Heart left ventricle (tissue), 16 donors: ENCODE data around the gene CD24. TPM values are rescaled to one million over a fixed set of nuclear protein-coding genes. Genes with fewer than 3 reads are reported as not detected.
A peak's percentile ranks its signal among the peaks of the same experiment; 100 is the strongest.
"Not testable (repeated sequence)": the region's sequence is repeated elsewhere in the genome, so short reads cannot be mapped to it uniquely, and the experiment has no call there.

Experiments
- ATAC-seq, 4 donors: fragments of 200-7000 bp; cut with Tn5 transposase; one replicate each; pipeline ENCODE4 v1.9.1; 2020 to 2022; ENCODE audit warnings: moderate library complexity in 4 of 4, mild to moderate bottlenecking in 3 of 4, moderate number of reproducible peaks in 1 of 4
- DNase-seq, 5 donors: peaks; one replicate each; pipeline ENCODE4 v3.0.0-alpha.2; 2020
- H3K27ac ChIP-seq, 12 donors: fragments of 200-600 bp; sonication (generic) in 4 of 12; one replicate each; pipeline versions ENCODE4 v1.5.0 to v1.8.0; 2016 to 2022; ENCODE audit warnings: mild to moderate bottlenecking in 2 of 12
- H3K27me3 ChIP-seq, 9 donors: fragments of 200-600 bp; sonication (generic) in 2 of 9; one replicate each; pipeline versions ENCODE4 v1.5.1 to v1.8.0; 2016 to 2022; ENCODE audit warnings: mild to moderate bottlenecking in 3 of 9
- H3K36me3 ChIP-seq, 9 donors: fragments of 200-600 bp; sonication (generic) in 2 of 9; one replicate each; pipeline versions ENCODE4 v1.5.0 to v1.8.0; 2018 to 2022; ENCODE audit warnings: mild to moderate bottlenecking in 2 of 9
- H3K4me1 ChIP-seq, 12 donors: fragments of 200-600 bp; sonication (generic) in 4 of 12; one replicate each; pipeline versions ENCODE4 v1.5.0 to v1.8.0; 2016 to 2022; ENCODE audit warnings: mild to moderate bottlenecking in 3 of 12
- H3K4me3 ChIP-seq, 12 donors: fragments of 200-600 bp; sonication (generic) in 4 of 12; one replicate each; pipeline versions ENCODE4 v1.5.0 to v1.8.0; 2017 to 2022; ENCODE audit warnings: mild to moderate bottlenecking in 9 of 12, moderate library complexity in 4 of 12
- H3K9me3 ChIP-seq, 12 donors: fragments of 200-600 bp; sonication (generic) in 4 of 12; one replicate each; pipeline versions ENCODE4 v1.5.0 to v1.8.0; 2016 to 2022; ENCODE audit warnings: mild to moderate bottlenecking in 1 of 12
- POLR2A ChIP-seq, 2 donors: fragments of 450-650 bp; IDR thresholded peaks; one replicate each; pipeline ENCODE4 v1.6.1; 2017; ENCODE audit warnings: antibody characterized with exemption in 2 of 2, mild to moderate bottlenecking in 2 of 2, moderate library complexity in 2 of 2
- WGBS, 4 donors: extraction: QIAGEN DNeasy Blood & Tissue Kit in 2 of 4; methylation state at CpG; one replicate each; pipeline versions ENCODE4 v1.1.5 to v1.1.7; 2013 to 2018; 5-methylcytosine and 5-hydroxymethylcytosine counted together
- intact Hi-C, 10 donors: fragments of 100-400 bp; cut with DNase I; formaldehyde crosslinking; loops; one replicate each; pipeline versions ENCODE4 v1.11.1 to v1.14.2; 2022
- polyA plus RNA-seq, 2 donors: library from polyadenylated mRNA; stranded (reverse); fragments of 200-250 nt; gene quantifications; one replicate each; pipeline ENCODE4 v1.2.3, GENCODE V29; 2013
- total RNA-seq, 9 donors: library from RNA; depleted of rRNA in 2 of 9; stranded (reverse); fragments of >200 nt in 2 of 9; fragmentation: NEBNext Ultra II Directional in 3 of 9; extraction: Animal tissue kit (Norgen Biotek cat#: 25700) in 3 of 9; gene quantifications; one replicate each; pipeline versions ENCODE4 v1.1.0 to v1.2.4, GENCODE V29; 2016 to 2023
- TF ChIP-seq, protein P1 (sequence below), 12 donors: fragments of 200-600 bp; sonication (generic) in 4 of 12; IDR thresholded peaks; one replicate each; pipeline versions ENCODE4 v1.5.0 to v1.8.0; 2018 to 2022; ENCODE audit warnings: antibody characterized with exemption in 12 of 12, mild to moderate bottlenecking in 5 of 12
- donor health status: ischemic (EF 13 %, LVEDD 7.1; RV severe dilation, severe dysfunction).
- donor health status: healthy with polysubstance abuse.
- donor health status: DM: no; HTN: yes; CAD: no.
- donor health status: DM: no; HTN: no; CAD: no.
- donor health status: ischemic (EF 25% LVEDD 6.9; RV normal size, moderate dysfunction).
- donor health status: ischemic (EF 25% LVEDD 5.7; RV mildly dilated, moderate dysfunction).
- donor health status: healthy.
- donor health status: DM: yes; HTN: yes; CAD: no.
- donor health status: ischemic (EF 35%, LVEDD 5.7; RV mildly dilated, moderate dysfunction).
- donor health status: nonischemic (EF 11% LVEDD 7.7; RV severe dilation, severe dysfunction).
- donor health status: DM: yes; HTN: yes; CAD: no.
- donor health status: PGD.
- donor health status: ischemic (EF 29% LVEDD 5.4; RV normal size, mild dysfunction).
- donor health status: nonischemic (EF 23%, LVEDD 6.1; RV moderate dilation, normal function).

CD24 gene
- total and polyA plus RNA-seq, 11 donors: 0.16 to 2.8 (median 0.90) TPM; not detected in 3

DNA sequence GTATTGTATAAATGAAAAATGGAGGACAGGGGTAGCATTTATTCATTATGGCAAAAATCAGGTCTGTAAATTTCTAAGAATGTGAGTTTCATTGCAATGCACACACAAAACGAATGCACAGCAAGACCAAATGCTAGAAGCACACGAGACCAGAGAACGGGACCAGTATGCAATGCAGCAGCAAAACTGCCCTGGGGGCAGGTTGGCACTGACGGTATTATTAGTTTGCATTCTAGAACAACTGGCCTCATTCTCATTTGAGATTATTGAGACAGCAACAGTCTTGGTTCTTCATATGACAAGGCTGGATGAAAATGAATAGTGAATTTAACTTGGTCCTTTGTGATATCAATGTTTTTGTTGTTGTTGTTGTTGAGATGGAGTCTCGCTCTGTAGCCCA is 44.5 kb upstream of the CD24 start:
- Histone ChIP-seq H3K27ac (no peak overlapping the region), H3K9me3 (no peaks in the 10 kb centered on the region), H3K27me3 (no peaks in the 10 kb centered on the region), H3K4me1 (peaks cover 0 to 10% (median 3%) of the 10 kb centered on the region in 12 donors), H3K36me3 (no peaks in the 10 kb centered on the region), H3K4me3 (no peak overlapping the region)
- intact Hi-C loops: no loop called here
- DNase-seq (no peak), ATAC-seq (no peak)
- TF ChIP-seq POLR2A (IDR thresholded peaks at IDR 0.05): no peak
- TF ChIP-seq, protein P1, sequence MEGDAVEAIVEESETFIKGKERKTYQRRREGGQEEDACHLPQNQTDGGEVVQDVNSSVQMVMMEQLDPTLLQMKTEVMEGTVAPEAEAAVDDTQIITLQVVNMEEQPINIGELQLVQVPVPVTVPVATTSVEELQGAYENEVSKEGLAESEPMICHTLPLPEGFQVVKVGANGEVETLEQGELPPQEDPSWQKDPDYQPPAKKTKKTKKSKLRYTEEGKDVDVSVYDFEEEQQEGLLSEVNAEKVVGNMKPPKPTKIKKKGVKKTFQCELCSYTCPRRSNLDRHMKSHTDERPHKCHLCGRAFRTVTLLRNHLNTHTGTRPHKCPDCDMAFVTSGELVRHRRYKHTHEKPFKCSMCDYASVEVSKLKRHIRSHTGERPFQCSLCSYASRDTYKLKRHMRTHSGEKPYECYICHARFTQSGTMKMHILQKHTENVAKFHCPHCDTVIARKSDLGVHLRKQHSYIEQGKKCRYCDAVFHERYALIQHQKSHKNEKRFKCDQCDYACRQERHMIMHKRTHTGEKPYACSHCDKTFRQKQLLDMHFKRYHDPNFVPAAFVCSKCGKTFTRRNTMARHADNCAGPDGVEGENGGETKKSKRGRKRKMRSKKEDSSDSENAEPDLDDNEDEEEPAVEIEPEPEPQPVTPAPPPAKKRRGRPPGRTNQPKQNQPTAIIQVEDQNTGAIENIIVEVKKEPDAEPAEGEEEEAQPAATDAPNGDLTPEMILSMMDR (IDR thresholded peaks at IDR 0.05): no peak
- 93 to 97% (median 95%) methylated on average over 5 of the region's 5 CpGs for WGBS, 4 donors

DNA sequence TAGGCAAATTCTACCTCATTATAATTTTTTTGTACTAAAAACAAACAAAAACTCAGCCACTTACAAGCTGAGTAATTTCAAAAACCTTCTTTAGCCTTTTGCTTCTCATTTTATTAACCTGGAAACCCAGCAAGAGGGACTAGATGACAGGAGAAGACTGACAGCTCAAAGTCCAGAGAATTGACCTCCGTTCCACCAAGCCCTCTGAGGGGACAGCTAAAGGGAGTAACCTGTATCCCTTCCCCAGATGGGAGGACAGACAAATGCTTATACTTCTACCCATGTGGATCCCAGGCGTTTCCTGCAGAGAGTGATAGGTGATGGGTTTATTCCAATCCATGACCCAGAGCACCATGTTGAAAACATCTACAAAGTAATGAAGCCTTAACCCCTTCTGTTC is 35.0 kb upstream of the CD24 start:
- DNase-seq: no peak
- TF ChIP-seq POLR2A (IDR thresholded peaks at IDR 0.05): no peak
- TF ChIP-seq, protein P1 (IDR thresholded peaks at IDR 0.05): no peak
- no peaks in the 10 kb centered on the region for H3K9me3 ChIP-seq
- no peaks in the 10 kb centered on the region for H3K4me1 ChIP-seq
- no peaks in the 10 kb centered on the region for H3K36me3 ChIP-seq
- WGBS, 4 donors: 63 to 76% (median 69%) methylated on average over 2 of the region's 2 CpGs
- intact Hi-C loops: no loop called here
- peaks cover 0 to 4% (median 0%) of the 10 kb centered on the region in 9 donors for H3K27me3 ChIP-seq
- H3K4me3 ChIP-seq: no peak overlapping the region
- no peak for ATAC-seq
- H3K27ac ChIP-seq: no peak overlapping the region

DNA sequence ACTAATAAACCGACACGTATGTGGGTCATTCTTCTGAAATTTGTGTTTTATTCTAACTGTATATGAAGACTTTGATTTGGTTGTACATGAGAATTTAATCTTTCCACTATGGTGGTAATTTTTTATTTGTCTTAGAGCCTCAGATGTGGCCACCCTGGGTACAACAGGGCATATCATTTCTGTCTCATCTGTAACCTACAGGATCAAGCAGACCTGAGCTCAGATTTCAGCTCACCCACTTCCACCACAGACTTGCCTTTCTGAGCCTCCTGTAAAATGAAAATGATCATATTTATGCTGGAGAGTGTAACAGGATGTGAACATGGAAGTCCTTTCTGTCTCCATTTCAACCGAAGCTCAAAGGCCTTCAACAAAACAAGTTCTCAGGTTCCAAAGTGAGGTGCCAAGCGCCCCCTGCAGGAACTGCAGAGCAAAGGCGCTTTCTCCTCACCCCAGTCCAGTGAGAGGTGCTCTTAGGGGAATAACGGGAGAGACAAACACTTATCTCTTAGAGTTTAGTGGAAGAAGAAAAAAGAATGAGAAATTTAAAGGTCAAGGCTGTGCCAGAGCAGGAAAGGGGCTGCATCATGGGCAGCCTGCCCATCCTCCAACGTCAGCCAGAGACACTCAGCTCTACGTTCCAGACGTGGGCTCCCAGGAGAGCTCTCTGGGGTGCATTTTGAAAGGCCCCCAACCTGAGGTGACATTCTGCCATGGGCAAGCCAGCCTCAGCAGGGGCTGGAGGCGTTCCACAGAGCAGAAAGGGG is 23.0 kb upstream of the CD24 start:
- Histone ChIP-seq H3K27me3 (peaks cover 0 to 3% (median 0%) of the 10 kb centered on the region in 9 donors), H3K4me3 (no peak overlapping the region), H3K27ac (no peak overlapping the region), H3K4me1 (no peaks in the 10 kb centered on the region), H3K36me3 (no peaks in the 10 kb centered on the region), H3K9me3 (no peaks in the 10 kb centered on the region)
- WGBS, 4 donors: 33 to 44% (median 43%) methylated on average over 10 of the region's 10 CpGs
- ATAC-seq (no peak), DNase-seq (no peak)
- TF ChIP-seq, protein P1 (IDR thresholded peaks at IDR 0.05): peak in 11 of 12 donors; percentile 24 to 65 (median 52)
- TF ChIP-seq POLR2A (IDR thresholded peaks at IDR 0.05): no peak
- intact Hi-C loops: no loop called here

DNA sequence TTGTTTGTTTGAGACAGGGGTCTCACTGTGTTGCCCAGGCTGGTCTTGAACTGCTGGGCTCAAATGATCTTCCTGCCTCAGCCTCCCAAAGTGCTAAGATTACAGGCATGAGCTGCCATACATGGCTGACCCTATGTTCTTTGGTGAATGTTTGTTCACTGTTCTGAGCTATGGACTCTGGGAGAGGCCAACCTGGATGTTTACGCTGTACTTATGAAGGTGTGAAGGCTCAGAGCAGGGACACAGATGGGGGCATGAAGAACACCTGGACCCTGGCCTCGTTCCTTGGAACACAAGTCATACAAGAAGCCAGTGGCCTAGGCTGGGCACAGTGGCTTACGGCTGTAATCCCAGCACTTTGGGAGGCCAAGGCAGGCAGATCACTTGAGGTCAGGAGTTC is 21.1 kb upstream of the CD24 start:
- DNase-seq (no peak), ATAC-seq (no peak)
- TF ChIP-seq, protein P1 (IDR thresholded peaks at IDR 0.05): no peak
- no peak for TF ChIP-seq POLR2A (IDR thresholded peaks at IDR 0.05)
- Histone ChIP-seq H3K4me1 (no peaks in the 10 kb centered on the region), H3K4me3 (no peak overlapping the region), H3K27ac (no peak overlapping the region), H3K27me3 (peaks cover 0 to 3% (median 0%) of the 10 kb centered on the region in 9 donors), H3K36me3 (no peaks in the 10 kb centered on the region), H3K9me3 (no peaks in the 10 kb centered on the region)
- intact Hi-C loops: no loop called here
- WGBS, 4 donors: 91 to 97% (median 95%) methylated on average over 3 of the region's 3 CpGs

DNA sequence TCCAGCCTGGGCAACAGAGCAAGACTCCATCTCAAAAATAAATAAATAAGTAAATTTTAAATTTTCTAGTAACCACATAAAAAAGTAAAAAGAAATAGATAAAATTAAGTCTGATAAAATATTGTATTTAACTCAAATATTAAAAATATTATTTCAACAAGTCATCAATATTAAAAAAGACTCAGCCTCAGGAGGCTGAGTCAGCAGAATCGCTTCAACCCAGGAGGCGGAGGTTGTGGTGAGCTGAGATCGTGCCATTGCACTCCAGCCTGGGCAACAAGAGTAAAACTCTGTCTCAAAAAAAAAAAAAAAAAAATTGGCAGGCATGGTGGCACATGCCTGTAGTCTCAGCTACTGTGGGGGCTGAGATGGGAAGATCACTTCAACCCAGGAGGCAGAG is 15.2 kb upstream of the CD24 start:
- ATAC-seq, H3K4me3 ChIP-seq, H3K27ac ChIP-seq, DNase-seq, H3K9me3 ChIP-seq, H3K4me1 ChIP-seq, H3K36me3 ChIP-seq: not testable (repeated sequence)
- WGBS, 4 donors: 57 to 89% (median 79%) methylated on average over 3 of the region's 3 CpGs
- intact Hi-C loops: loop anchor here in 2 of 10 donors (10.0 kb wide), 2 partner anchors 645 to 655 kb away; no protein-coding TSS in a partner anchor
- peaks cover 0 to 27% (median 0%) of the 10 kb centered on the region in 9 donors for H3K27me3 ChIP-seq
